22Rv1 (cell line): ENCODE results near the gene SLC2A5.

ENCODE experiments used
- ZFX ChIP-seq: fragments of 450-650 bp; IDR thresholded peaks from 2 replicates; pipeline ENCODE4 v1.6.1; 2017; ENCODE audit warnings: antibody characterized with exemption, borderline replicate concordance
- TF ChIP-seq, protein P1 (sequence below): fragments of 450-650 bp; IDR thresholded peaks from 2 replicates; pipeline ENCODE4 v1.5.1; 2017; ENCODE audit warnings: mild to moderate bottlenecking

DNA sequence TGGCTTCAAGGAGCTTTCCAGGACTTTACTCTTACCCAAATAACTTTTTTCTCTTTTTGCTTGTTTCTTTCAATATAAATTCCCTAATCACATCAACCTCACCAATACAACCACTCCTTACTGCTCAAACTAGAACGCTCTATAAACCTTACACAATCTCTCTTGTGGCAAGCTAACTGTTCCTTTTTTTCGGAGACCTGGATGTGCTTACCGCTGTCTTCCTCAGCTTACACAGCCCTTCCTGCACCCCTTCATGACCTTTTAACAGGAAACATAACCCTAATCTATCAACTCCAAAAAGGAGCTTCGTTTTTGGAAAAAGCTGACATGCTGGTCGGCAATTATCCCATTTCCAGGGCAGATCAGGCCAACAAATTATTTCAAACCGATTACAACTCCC, 24.1 kb upstream of the SLC2A5 start:
- TF ChIP-seq, protein P1, sequence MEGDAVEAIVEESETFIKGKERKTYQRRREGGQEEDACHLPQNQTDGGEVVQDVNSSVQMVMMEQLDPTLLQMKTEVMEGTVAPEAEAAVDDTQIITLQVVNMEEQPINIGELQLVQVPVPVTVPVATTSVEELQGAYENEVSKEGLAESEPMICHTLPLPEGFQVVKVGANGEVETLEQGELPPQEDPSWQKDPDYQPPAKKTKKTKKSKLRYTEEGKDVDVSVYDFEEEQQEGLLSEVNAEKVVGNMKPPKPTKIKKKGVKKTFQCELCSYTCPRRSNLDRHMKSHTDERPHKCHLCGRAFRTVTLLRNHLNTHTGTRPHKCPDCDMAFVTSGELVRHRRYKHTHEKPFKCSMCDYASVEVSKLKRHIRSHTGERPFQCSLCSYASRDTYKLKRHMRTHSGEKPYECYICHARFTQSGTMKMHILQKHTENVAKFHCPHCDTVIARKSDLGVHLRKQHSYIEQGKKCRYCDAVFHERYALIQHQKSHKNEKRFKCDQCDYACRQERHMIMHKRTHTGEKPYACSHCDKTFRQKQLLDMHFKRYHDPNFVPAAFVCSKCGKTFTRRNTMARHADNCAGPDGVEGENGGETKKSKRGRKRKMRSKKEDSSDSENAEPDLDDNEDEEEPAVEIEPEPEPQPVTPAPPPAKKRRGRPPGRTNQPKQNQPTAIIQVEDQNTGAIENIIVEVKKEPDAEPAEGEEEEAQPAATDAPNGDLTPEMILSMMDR: no peak
- TF ChIP-seq ZFX: no peak
